ENCODE results near the gene C1orf167.

C1orf167 gene

DNA sequence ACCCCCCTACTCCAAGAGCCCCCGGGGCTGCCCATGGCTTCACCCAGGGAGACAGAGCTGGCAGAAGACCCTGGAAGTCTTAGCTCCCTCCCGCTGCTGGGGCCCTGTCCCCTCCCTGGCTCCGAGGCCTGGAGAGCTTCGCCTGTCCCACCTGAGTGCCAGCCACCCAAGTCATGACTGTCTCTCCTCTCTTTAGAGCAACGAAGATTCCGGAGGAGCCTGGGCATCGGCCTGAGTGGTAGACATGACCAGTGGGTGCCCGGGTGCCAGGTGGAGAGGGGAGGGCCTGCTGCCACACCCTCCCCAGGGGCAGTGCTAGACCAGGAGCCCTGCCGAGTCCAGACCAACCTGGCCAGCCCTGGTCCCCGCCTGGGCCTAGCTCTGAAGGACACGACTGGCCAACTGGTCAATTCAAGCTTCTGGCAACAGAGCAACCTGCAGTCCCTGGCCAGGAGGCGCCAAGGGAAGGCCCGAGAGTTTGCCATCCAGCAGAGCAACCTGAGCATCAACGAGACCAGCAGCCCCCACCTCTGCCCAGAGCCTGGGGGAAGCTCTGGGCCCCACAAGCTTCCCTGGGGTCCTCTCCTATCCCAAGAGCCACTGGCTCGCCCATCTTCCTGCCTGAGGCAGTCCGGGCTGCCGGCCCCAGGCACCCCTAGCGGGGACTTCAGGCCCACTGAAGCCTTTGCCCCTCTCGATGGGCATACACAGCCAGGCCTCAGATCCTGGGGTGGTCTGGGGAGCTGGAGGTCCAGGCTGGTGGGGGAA is 3.9 kb downstream of the C1orf167 start:
- no peak for DNase-seq

DNA sequence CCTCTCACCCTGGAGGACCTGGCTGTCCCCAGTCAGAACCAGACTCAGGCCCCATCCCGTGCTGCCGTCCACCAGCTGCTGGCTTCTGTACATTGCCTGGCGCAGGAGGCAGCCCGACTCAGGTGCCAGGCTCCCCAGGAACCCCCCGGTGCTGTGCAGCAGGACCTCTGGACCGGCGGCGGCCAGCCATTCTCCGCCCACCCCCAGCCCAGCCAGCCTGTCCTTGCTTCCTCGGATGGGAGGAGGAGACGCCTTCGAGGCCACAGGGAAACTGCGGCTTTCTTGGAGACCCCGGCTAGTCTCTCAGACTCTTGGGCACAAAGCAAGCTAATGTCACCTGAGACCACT is 4.4 kb downstream of the C1orf167 start:
- no peak for DNase-seq

- no peak for DNase-seq
Measured at GRCh38 chr1:11767922-11768704, 6.1 kb downstream of the C1orf167 start.

GRCh38 chr1:11768821-11769220 is 6.8 kb downstream of the C1orf167 start:
- no peak for DNase-seq

DNA sequence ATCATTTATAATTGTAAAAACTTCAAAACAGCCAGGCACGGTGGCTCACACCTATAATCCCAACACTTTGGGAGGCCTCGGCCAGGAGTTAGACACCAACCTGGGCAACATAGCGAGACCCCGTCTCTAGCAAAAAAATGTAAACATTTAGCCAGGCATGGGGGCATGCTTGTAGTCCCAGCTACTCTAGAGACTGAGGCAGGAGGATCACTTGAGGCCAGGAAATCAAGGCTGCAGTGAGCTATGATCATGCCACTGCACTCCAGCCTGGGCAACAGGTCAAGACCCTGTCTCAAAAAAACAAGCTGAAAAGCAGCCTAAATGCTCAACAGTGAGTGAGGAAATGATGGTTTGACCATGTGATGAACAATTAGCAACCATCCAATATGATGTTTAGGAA is 7.3 kb downstream of the C1orf167 start:
- no peak for DNase-seq

DNA sequence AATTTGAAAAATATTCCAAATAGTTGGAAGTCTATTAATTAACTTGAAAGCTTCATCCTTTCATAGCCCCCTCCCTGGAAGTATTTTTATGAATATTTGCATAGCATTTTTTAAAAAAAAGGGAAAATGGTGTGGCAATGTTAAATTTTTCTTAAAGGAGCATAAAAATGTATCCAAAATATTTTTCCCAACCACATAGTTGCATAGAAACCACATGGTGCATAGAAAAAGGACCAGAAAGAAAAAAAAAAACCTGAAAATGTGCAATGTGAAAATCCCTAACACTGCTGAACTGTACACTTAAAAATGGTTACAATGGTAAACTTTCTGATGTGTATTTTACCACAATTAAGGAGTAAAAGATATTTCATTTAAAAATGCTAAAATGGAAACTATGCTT is 8.0 kb downstream of the C1orf167 start:
- DNase-seq = no peak

DNA sequence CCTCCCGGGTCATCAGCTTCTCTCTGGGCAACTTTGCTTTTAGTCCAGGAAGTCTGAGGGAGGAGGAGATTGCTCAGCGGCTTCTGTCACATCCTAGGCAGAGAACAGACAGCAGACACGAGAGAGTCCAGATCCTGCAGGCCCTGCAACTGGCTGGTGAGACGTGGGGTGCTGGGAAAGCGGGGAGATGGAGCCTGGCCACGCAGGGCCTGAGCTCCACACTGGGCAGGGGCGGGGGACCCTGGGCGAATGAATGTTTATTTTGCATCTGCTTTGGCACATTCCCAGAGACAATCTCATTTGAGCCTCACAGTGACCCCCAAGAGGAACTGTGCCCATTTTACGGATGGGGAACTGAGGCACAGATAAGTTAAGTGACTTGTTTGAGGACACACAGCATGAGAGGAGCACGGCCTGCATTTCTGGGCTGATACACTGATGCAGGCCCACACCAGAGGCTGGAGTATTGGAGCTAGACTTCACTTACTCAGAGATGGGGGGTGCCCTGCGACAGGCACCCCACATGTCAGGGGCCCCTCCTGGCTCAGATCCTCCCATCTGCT is 9.6 kb downstream of the C1orf167 start:
- no peak for DNase-seq

DNA sequence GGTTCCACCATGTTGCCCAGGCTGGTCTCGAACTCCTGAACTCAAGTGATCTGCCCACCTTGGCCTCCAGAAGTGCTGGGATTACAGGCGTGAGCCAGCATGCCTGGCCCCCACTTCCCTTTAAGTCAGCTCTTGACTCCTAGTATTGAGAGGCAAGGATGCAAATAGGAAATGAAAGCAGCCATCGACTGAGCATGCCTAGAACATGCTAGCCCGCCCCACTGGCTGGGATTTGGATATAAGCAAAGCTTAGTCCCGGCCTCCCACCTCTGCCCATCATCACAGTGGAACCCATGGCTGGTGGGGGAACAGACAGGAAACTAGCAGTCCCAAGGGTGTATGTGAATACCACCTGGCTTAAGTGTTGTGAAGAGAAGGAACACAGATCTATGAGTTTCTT is 10.5 kb downstream of the C1orf167 start:
- DNase-seq = no peak

GRCh38 chr1:11774753-11775152 is 12.8 kb downstream of the C1orf167 start:
- DNase-seq = no peak

DNA sequence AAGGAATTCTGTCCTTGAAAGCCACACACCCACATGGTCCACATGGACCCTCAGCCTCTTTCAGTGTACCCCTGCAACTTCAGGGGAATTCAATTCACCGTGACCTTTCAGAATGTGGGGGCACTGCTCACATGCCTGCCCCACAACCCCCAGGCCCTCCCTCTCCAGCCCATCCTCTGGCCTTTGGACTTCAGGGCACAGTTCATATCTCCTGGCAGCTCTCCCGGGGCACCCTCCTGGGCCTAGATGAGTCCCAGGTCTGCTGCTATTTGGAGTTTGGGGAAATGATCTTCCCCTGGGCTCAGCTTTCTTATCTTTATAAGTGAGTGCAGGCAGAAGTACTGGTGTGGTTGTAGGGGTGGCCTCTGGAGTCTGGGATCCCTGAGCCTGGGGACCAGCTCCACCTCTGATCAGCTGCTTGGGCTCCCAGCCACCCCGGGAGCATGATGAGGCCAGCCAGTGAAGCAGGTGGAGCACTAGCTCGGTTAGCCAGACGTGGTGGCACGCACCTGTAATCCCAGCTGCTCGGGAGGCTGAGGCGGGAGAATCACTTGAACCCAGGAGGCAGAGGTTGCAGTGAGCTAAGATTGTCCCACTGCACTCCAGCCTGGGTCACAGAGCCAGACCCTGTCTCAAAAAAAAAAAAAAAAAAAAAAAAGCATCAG is 15.8 kb downstream of the C1orf167 start:
- no peak for DNase-seq

- no peak for DNase-seq
Measured at GRCh38 chr1:11778336-11778735, 16.3 kb downstream of the C1orf167 start.

DNA sequence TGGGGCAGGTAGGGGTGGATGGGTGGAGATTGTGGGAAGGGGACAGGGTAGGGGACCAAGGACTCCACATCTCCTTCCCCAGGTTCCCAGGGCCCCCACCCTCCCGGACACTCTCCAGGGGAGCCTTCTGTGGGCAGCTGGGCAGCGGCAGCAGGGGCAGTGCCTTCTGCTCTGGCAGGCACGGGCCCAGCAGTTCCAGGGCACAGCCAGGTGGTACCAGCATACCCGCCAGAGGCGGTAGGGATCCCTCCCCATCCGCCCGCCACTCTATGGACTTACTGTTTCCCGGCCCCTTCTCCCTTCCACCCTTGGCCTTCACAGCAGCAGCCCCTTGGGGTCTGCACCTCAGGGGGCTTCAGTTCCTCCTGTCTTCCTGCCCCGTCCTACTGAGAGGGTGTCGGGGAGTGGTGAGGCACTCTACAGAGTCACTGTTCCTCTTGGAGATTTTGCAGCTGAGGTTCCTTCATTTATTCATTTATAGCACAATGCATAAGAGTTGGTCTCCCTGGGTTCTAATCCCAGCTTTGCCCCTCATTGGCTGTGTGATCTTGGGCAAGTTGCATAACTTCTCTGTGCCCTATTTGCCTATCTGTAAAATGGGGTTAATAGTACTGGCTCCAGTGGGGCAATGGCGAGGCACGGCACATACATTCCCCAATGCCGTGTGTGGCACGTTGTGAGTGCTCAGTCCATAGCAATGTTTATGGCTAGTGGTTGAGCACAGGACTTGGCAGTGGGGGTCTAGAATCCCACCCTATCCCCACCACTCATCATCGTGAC is 17.0 kb downstream of the C1orf167 start:
- DNase-seq = no peak

DNA sequence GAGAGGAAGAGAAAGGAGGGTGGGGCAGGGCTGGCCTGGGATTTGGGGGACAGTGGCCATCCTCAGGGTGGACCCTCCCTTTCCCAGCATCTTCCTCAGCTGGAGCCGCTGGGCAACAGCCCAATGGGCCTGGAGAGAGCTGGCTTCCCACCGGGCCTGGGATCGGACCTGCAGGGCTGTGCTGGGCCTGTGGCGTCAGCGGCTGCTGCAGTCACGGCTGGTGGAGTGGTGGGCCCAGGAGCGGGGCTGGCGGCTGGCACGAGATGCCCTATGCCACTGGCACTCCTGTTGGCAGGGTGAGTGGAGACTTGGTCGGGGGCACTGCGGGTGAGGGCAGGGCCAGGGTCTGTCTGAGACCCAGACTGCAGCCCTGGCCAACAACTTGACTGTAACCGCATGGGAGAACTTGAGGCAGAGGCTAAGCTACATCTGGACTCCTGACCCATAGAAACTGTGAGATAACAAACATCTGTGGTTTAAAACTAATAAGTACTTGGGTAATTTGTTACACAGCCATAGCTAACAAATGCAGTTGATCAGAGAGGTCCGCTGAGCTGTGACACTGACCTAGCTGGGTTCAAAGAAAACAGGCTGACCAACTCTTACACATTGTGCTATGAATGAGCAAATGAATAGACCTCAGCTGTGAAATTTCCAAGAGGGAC is 17.9 kb downstream of the C1orf167 start:
- DNase-seq = no peak

GRCh38 chr1:11780380-11781147 is 18.6 kb downstream of the C1orf167 start:
- DNase-seq = no peak

DNA sequence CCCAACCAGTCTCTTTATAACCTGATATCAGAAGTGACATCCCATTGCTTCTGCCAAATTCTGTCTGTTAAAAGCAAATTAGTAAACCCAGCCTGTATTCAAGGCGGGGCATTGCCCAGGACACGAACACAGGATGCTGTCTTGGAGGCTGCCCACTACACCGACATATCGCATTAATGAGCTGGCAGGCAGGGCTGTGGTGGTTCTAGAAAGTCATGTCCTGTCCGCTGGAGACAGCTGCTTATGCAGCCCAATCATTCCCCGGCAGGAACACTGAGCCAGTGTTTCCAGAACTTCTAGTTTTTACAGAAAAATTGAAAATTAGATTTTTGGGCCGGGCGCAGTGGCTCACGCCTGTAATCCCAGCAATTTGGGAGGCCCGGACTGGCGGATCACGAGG is 19.3 kb downstream of the C1orf167 start:
- no peak for DNase-seq

- no peak for DNase-seq
Measured at GRCh38 chr1:11782127-11782708, 20.2 kb downstream of the C1orf167 start.

DNA sequence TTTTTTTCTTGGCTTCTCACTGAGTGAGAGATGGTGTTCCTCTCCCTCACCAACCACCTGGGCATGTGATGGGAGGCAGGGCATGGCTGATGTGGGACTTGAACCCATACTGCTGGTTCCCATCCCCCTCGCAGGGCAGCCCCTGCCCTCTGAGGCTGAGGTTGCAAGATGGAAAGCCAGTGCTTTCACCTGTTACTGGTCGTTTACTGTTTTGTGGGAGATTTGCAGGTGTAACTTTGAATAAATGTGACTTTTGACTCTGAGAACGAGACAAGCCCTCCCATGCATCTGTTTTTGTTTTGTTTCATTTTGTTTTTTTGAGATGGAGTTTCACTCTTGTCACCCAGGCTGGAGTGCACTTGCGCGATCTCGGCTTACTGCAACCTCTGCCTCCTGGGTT is 21.6 kb downstream of the C1orf167 start:
- DNase-seq = no peak

DNA sequence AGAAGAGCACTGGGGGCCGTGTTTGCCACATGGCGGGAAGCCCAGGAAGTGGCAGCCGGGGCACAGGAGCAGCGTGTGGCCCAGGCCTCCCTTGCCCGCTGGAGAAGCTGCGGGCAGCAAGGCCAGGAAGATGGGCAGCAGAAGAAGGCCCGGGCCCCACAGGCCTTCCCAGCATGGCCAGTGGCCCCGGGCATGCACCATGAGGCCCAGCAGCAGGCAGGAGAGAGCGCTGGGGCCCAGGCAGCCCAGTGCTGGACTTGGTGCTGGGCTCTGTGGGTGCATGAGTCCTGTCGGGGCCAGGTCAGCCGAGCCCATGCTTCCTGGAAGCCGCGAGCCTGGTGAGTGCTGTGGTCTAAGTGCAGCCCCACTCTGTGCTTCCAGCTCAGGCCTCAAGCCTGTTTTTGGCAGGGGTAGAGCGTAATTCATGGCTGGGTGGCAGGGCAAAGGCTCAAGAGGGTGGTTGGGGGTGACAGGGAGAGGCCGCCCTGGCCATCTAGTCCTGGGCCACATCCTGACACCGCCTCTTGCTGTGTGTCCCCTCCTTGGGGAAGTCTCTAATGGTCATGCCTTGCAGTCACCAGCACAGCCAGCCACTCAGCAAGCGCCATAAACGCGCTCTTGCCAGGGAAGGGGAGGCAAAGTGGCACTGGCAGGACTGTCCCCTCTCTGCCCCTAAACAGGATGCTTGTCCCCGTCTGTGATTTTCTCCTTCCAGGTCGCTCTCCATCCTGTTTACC is 22.4 kb downstream of the C1orf167 start:
- no peak for DNase-seq

GRCh38 chr1:11784993-11785769 is 23.2 kb downstream of the C1orf167 start:
- DNase-seq = peak; percentile 47

GRCh38 chr1:11786168-11786567 is 24.2 kb downstream of the C1orf167 start:
- no peak for DNase-seq
